SK-N-SH (cell line): ENCODE data around the gene CSH2.

ENCODE experiments used
- EP300 ChIP-seq, 2 experiments: IDR thresholded peaks; 2 replicates each; pipeline versions ENCODE4 v1.4.0 to v1.6.1; 2012; ENCODE audit warnings: borderline replicate concordance in 1 of 2, low read depth in 1 of 2, low read length in 1 of 2
- EZH2phosphoT487 ChIP-seq: fragments of 200-600 bp; sonication (generic); IDR thresholded peaks from 2 replicates; pipeline ENCODE4 v1.6.1; 2017; ENCODE audit warnings: low read depth, mixed run types, mild to moderate bottlenecking, antibody characterized with exemption, moderate library complexity, borderline replicate concordance
- GABPA ChIP-seq: IDR thresholded peaks from 2 replicates; pipeline ENCODE4 v1.4.0; 2012; ENCODE audit warnings: low read depth, mild to moderate bottlenecking
- MAX ChIP-seq: IDR thresholded peaks from 2 replicates; pipeline ENCODE4 v1.4.0; 2012; ENCODE audit warnings: low read depth
- POLR2AphosphoS5 ChIP-seq: IDR thresholded peaks from 2 replicates; pipeline ENCODE4 v1.6.1; 2012; ENCODE audit warnings: low read depth, low read length
- RAD21 ChIP-seq: IDR thresholded peaks from 2 replicates; pipeline ENCODE4 v1.6.1; 2012; ENCODE audit warnings: mild to moderate bottlenecking, low read length
- REST ChIP-seq: IDR thresholded peaks from 2 replicates; pipeline ENCODE4 v1.6.1; 2012; ENCODE audit warnings: mild to moderate bottlenecking, low read depth, low read length, moderate library complexity
- TAF1 ChIP-seq: IDR thresholded peaks from 2 replicates; pipeline ENCODE4 v1.6.1; 2012; ENCODE audit warnings: low read depth, mild to moderate bottlenecking, low read length, moderate library complexity, borderline replicate concordance
- TEAD4 ChIP-seq: IDR thresholded peaks from 2 replicates; pipeline ENCODE4 v1.4.0; 2012; ENCODE audit warnings: mild to moderate bottlenecking, borderline replicate concordance; ENCODE audit not compliant: insufficient read depth
- ZBTB33 ChIP-seq: IDR thresholded peaks from 2 replicates; pipeline ENCODE4 v1.4.0; 2012; ENCODE audit warnings: low read depth, borderline replicate concordance
- TF ChIP-seq, protein P1 (sequence below): fragments of 200-600 bp; sonication (generic); IDR thresholded peaks from 2 replicates; pipeline ENCODE4 v1.6.1; 2017; ENCODE audit warnings: antibody characterized with exemption, mild to moderate bottlenecking, moderate library complexity

DNA sequence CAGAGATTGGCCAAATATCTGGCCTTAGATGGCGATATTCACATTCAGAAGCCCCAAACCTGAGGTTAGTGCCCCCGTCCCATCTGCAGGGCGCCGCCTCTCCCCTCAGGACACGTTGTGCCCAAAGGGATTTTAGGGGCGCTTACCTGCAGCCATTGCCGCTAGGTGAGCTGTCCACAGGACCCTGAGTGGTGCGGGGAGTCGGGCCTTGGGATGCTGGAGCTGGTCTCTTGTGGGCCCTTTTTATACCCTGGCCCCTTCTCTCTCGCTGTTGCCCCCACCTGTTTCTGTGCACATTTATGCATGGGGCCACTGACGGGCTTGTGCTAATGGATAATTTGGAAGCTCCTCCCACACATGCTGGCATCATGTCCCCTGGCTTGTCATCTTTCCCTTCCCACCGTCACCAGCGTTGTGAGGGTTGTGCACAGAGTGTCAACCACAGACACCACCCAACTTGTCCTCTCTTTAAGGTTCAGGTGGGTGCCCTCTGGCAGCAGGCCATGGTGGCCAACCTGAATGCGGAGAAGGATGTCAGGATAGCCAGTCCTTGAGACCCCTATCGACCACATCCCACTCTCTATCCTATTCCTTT is 37.7 kb upstream of the CSH2 start, which contains the start of gene CSHL1:
- TF ChIP-seq, protein P1, sequence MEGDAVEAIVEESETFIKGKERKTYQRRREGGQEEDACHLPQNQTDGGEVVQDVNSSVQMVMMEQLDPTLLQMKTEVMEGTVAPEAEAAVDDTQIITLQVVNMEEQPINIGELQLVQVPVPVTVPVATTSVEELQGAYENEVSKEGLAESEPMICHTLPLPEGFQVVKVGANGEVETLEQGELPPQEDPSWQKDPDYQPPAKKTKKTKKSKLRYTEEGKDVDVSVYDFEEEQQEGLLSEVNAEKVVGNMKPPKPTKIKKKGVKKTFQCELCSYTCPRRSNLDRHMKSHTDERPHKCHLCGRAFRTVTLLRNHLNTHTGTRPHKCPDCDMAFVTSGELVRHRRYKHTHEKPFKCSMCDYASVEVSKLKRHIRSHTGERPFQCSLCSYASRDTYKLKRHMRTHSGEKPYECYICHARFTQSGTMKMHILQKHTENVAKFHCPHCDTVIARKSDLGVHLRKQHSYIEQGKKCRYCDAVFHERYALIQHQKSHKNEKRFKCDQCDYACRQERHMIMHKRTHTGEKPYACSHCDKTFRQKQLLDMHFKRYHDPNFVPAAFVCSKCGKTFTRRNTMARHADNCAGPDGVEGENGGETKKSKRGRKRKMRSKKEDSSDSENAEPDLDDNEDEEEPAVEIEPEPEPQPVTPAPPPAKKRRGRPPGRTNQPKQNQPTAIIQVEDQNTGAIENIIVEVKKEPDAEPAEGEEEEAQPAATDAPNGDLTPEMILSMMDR = no peak
- TF ChIP-seq RAD21 = no peak
- TF ChIP-seq EZH2phosphoT487 = no peak
- TF ChIP-seq TEAD4 = no peak
- TF ChIP-seq REST = no peak
- no peak for TF ChIP-seq MAX
- no peak for TF ChIP-seq TAF1
- no peak for TF ChIP-seq GABPA
- no peak for TF ChIP-seq POLR2AphosphoS5
- TF ChIP-seq EP300 (IDR thresholded peaks at IDR 0.05; ENCODE audit: borderline replicate concordance in 1 of 2, low read depth in 1 of 2, low read length in 1 of 2) = no peak
- no peak for TF ChIP-seq ZBTB33
